Heart right ventricle (tissue), 16 donors: ENCODE data around the gene PTX4. TPM values are rescaled to one million over a fixed set of nuclear protein-coding genes. Genes with fewer than 3 reads are reported as not detected.
A peak's percentile ranks its signal among the peaks of the same experiment; 100 is the strongest.

ENCODE experiments used
- ATAC-seq, 8 donors: fragments of 200-7000 bp; cut with Tn5 transposase; one replicate each; pipeline ENCODE4 v1.9.1; 2020; ENCODE audit warnings: mild to moderate bottlenecking in 8 of 8, moderate library complexity in 8 of 8, moderate number of reproducible peaks in 1 of 8
- DNase-seq, 2 donors: peaks; one replicate each; pipeline ENCODE4 v3.0.0-alpha.2; 2020
- H3K27ac ChIP-seq, 10 donors: fragments of 200-600 bp; sonication (generic) in 2 of 10; one replicate each; pipeline versions ENCODE4 v1.5.0 to v1.8.0; 2020 to 2022; ENCODE audit warnings: mild to moderate bottlenecking in 3 of 10
- H3K27me3 ChIP-seq, 7 donors: fragments of 200-600 bp; one replicate each; pipeline ENCODE4 v1.8.0; 2021 to 2022; ENCODE audit warnings: mild to moderate bottlenecking in 2 of 7
- H3K36me3 ChIP-seq, 9 donors: fragments of 200-600 bp; sonication (generic) in 1 of 9; one replicate each; pipeline versions ENCODE4 v1.5.0 to v1.8.0; 2020 to 2022; ENCODE audit warnings: mild to moderate bottlenecking in 2 of 9
- H3K4me1 ChIP-seq, 9 donors: fragments of 200-600 bp; sonication (generic) in 1 of 9; one replicate each; pipeline versions ENCODE4 v1.5.0 to v1.8.0; 2020 to 2022; ENCODE audit warnings: mild to moderate bottlenecking in 4 of 9
- H3K4me3 ChIP-seq, 10 donors: fragments of 200-600 bp; sonication (generic) in 2 of 10; one replicate each; pipeline versions ENCODE4 v1.5.0 to v1.8.0; 2020 to 2022; ENCODE audit warnings: mild to moderate bottlenecking in 7 of 10, moderate library complexity in 2 of 10
- H3K9me3 ChIP-seq, 11 donors: fragments of 200-600 bp in 10 of 11; sonication (generic) in 2 of 11; one replicate each; pipeline versions ENCODE4 v1.5.0 to v1.8.0; 2013 to 2022; ENCODE audit warnings: mild to moderate bottlenecking in 2 of 11, control low read depth in 1 of 11, moderate library complexity in 1 of 11
- CTCF ChIP-seq, 9 donors: fragments of 200-600 bp; sonication (generic) in 2 of 9; IDR thresholded peaks; one replicate each; pipeline versions ENCODE4 v1.5.0 to v1.8.0; 2021 to 2022; ENCODE audit warnings: antibody characterized with exemption in 9 of 9, mild to moderate bottlenecking in 5 of 9, moderate library complexity in 1 of 9
- WGBS, 2 donors: extraction: QIAGEN DNeasy Blood & Tissue Kit; methylation state at CpG; one replicate each; pipeline ENCODE4 v1.1.7; 2013; ENCODE audit warnings: inconsistent platforms in 1 of 2; 5-methylcytosine and 5-hydroxymethylcytosine counted together
- intact Hi-C, 10 donors: fragments of 100-400 bp; cut with DNase I; formaldehyde crosslinking; loops; one replicate each; pipeline versions ENCODE4 v1.11.1 to v1.14.2; 2022
- polyA plus RNA-seq, 2 donors: library from polyadenylated mRNA; stranded (reverse); fragments of 200-250 nt; gene quantifications; one replicate each; pipeline ENCODE4 v1.2.3, GENCODE V29; 2013
- total RNA-seq, 10 donors: library from RNA; stranded (reverse); fragmentation: NEBNext Ultra II Directional in 3 of 10; extraction: Animal tissue kit (Norgen Biotek cat#: 25700) in 3 of 10; gene quantifications; one replicate each; pipeline versions ENCODE4 v1.2.1 to v1.2.4, GENCODE V29; 2021 to 2023
- donor health status: Arrhythmogenic right ventricular cardiomyopathy.
- donor health status: ischemic (EF 13 %, LVEDD 7.1; RV severe dilation, severe dysfunction).
- donor health status: healthy with polysubstance abuse.
- donor health status: DM: no; HTN: yes; CAD: no.
- donor health status: DM: no; HTN: no; CAD: no.
- donor health status: ischemic (EF 25% LVEDD 6.9; RV normal size, moderate dysfunction).
- donor health status: ischemic (EF 25% LVEDD 5.7; RV mildly dilated, moderate dysfunction).
- donor health status: healthy.
- donor health status: DM: yes; HTN: yes; CAD: no.
- donor health status: Ischemic cardiomyopathy.
- donor health status: ischemic (EF 35%, LVEDD 5.7; RV mildly dilated, moderate dysfunction).
- donor health status: nonischemic (EF 11% LVEDD 7.7; RV severe dilation, severe dysfunction).
- donor health status: DM: yes; HTN: yes; CAD: no.
- donor health status: PGD.
- donor health status: ischemic (EF 29% LVEDD 5.4; RV normal size, mild dysfunction).
- donor health status: nonischemic (EF 23%, LVEDD 6.1; RV moderate dilation, normal function).

PTX4 gene
- total and polyA plus RNA-seq, 12 donors, result not detected

GRCh38 chr16:1495211-1495888 is 6.6 kb upstream of the PTX4 start:
- intact Hi-C loops, result loop anchor here in 7 of 10 donors (5.0 to 10.0 kb wide), 8 partner anchors 37 to 209 kb away; partner anchors contain the start of genes CRAMP1 (in 1 of the 7), IFT140 (in 1 of the 7), MAPK8IP3 (in 1 of the 7) and TMEM204 (in 1 of the 7)
- Histone ChIP-seq H3K27ac (peak overlapping the region in 5 of 10 donors; percentile 17 to 97 (median 42)), H3K36me3 (peaks cover 0 to 59% (median 34%) of the 10 kb centered on the region in 9 donors), H3K9me3 (no peaks in the 10 kb centered on the region), H3K4me1 (peaks cover 9 to 31% (median 25%) of the 10 kb centered on the region in 9 donors), H3K4me3 (peak overlapping the region in 1 of 10 donors; percentile 80), H3K27me3 (no peaks in the 10 kb centered on the region)
- TF ChIP-seq CTCF (IDR thresholded peaks at IDR 0.05), result no peak
- 92% methylated on average over 39 of the region's 39 CpGs for WGBS, 2 donors
- no peak for ATAC-seq
- DNase-seq, result no peak

- intact Hi-C loops, result loop anchor here (5.0 to 10.0 kb wide), 11 partner anchors 38 to 210 kb away; partner anchors contain the start of genes TMEM204 (in 4 of the 10), CRAMP1 (in 3 of the 10), IFT140 (in 3 of the 10) and MAPK8IP3 (in 1 of the 10)
- peak in 1 of 9 donors; percentile 0 for TF ChIP-seq CTCF (IDR thresholded peaks at IDR 0.05)
- no peaks in the 10 kb centered on the region for H3K27me3 ChIP-seq
- DNase-seq, result peak; percentile 60 to 65
- H3K36me3 ChIP-seq, result peaks cover 0 to 53% (median 28%) of the 10 kb centered on the region in 9 donors
- H3K9me3 ChIP-seq, result no peaks in the 10 kb centered on the region
- peak overlapping the region in 9 of 10 donors; percentile 26 to 97 (median 82) for H3K27ac ChIP-seq
- peak overlapping the region in 8 of 10 donors; percentile 67 to 92 (median 81) for H3K4me3 ChIP-seq
- 27 to 43% methylated on average over 13 of the region's 13 CpGs for WGBS, 2 donors
- H3K4me1 ChIP-seq, result peaks cover 9 to 31% (median 25%) of the 10 kb centered on the region in 9 donors
- peak; percentile 13 to 74 (median 58) for ATAC-seq
These were observed 6.0 kb upstream of the PTX4 start for GRCh38 chr16:1494711-1495110.

GRCh38 chr16:1494129-1494640 is 5.4 kb upstream of the PTX4 start:
- WGBS, 2 donors, result 12 to 14% methylated on average over 25 of the region's 25 CpGs
- H3K9me3 ChIP-seq, result no peaks in the 10 kb centered on the region

More at GRCh38 chr16:1494129-1494640, 5.4 kb upstream of the PTX4 start:
- intact Hi-C loops, result loop anchor here (5.0 to 10.0 kb wide), 11 partner anchors 38 to 211 kb away; partner anchors contain the start of genes CRAMP1 (in 3 of the 10), IFT140 (in 3 of the 10), TMEM204 (in 3 of the 10) and MAPK8IP3 (in 1 of the 10)
- H3K4me1 ChIP-seq, result peaks cover 9 to 31% (median 25%) of the 10 kb centered on the region in 9 donors
- DNase-seq (peak; percentile 52 to 77), ATAC-seq (peak; percentile 48 to 83 (median 78))
- peak overlapping the region; percentile 65 to 92 (median 80) for H3K4me3 ChIP-seq
- H3K27me3 ChIP-seq, result no peaks in the 10 kb centered on the region
- peaks cover 0 to 47% (median 26%) of the 10 kb centered on the region in 9 donors for H3K36me3 ChIP-seq
- TF ChIP-seq CTCF (IDR thresholded peaks at IDR 0.05), result peak; percentile 42 to 78 (median 67)
- H3K27ac ChIP-seq, result peak overlapping the region in 9 of 10 donors; percentile 42 to 97 (median 87)
